Upper lobe of left lung (tissue), 6 donors: ENCODE data around the gene UAP1. TPM values are rescaled to one million over a fixed set of nuclear protein-coding genes. Genes with fewer than 3 reads are reported as not detected.
A peak's percentile ranks its signal among the peaks of the same experiment; 100 is the strongest.

ENCODE experiments used
- ATAC-seq, 2 donors: fragments of 200-7000 bp; cut with Tn5 transposase; one replicate each; pipeline ENCODE4 v1.9.1; 2022; ENCODE audit warnings: mild to moderate bottlenecking in 2 of 2, moderate library complexity in 2 of 2; ENCODE audit not compliant: low FRiP score in 2 of 2
- DNase-seq, 2 donors: peaks; one replicate each; pipeline ENCODE4 v3.0.0-alpha.2; 2019 to 2020
- H3K27ac ChIP-seq, 4 donors: fragments of 200-600 bp; sonication (generic); one replicate each; pipeline ENCODE4 v1.5.1; 2016 to 2019
- H3K27me3 ChIP-seq, 4 donors: fragments of 200-600 bp; sonication (generic); one replicate each; pipeline ENCODE4 v1.5.1; 2017 to 2019
- H3K36me3 ChIP-seq, 4 donors: fragments of 200-600 bp; sonication (generic); one replicate each; pipeline ENCODE4 v1.5.1; 2016 to 2019
- H3K4me1 ChIP-seq, 4 donors: fragments of 200-600 bp; sonication (generic); one replicate each; pipeline ENCODE4 v1.5.1; 2018 to 2019
- H3K4me3 ChIP-seq, 4 donors: fragments of 200-600 bp; sonication (generic); one replicate each; pipeline ENCODE4 v1.5.1; 2017 to 2019; ENCODE audit warnings: mild to moderate bottlenecking in 2 of 4, moderate library complexity in 1 of 4
- H3K9me3 ChIP-seq, 4 donors: fragments of 200-600 bp; sonication (generic); one replicate each; pipeline ENCODE4 v1.5.1; 2018 to 2019
- EP300 ChIP-seq, 4 donors: sonication (generic); formaldehyde crosslinking; IDR thresholded peaks; one replicate each; pipeline ENCODE4 v1.5.1; 2017; ENCODE audit warnings: antibody characterized with exemption in 4 of 4, control low read depth in 2 of 4
- POLR2A ChIP-seq, 4 donors: fragments of 450-650 bp; IDR thresholded peaks; one replicate each; pipeline ENCODE4 v1.5.1; 2016 to 2017; ENCODE audit warnings: antibody characterized with exemption in 4 of 4, mild to moderate bottlenecking in 2 of 4
- POLR2AphosphoS5 ChIP-seq, 2 donors: sonication (generic); formaldehyde crosslinking; IDR thresholded peaks; one replicate each; pipeline ENCODE4 v1.5.1; 2017; ENCODE audit warnings: antibody characterized with exemption in 2 of 2
- WGBS, 2 donors: methylation state at CpG; one replicate each; pipeline ENCODE4 v1.1.5; 2017 to 2018; 5-methylcytosine and 5-hydroxymethylcytosine counted together
- total RNA-seq, 6 donors: library from RNA; depleted of rRNA in 4 of 6; stranded (reverse); fragments of >200 nt in 4 of 6; gene quantifications; one replicate each; pipeline versions ENCODE4 v1.1.0 to v1.2.1, GENCODE V29; 2016 to 2021
- TF ChIP-seq, protein P1 (sequence below), 6 experiments: fragments of 450-650 bp in 4 of 6; fragments of 200-600 bp in 2 of 6; sonication (generic) in 2 of 6; IDR thresholded peaks; one replicate each; pipeline ENCODE4 v1.5.1; 2016 to 2019; ENCODE audit warnings: antibody characterized with exemption in 6 of 6
- donor health status: DM: no; HTN: no; CAD: no; lungs with moderate emphysema.
- donor health status: DM: no; HTN: yes; CAD: no; lungs with severe emphysema.

UAP1 gene
- total RNA-seq: 10 to 100 TPM; 12.6 to 69.0 (median 35.2) TPM

DNA sequence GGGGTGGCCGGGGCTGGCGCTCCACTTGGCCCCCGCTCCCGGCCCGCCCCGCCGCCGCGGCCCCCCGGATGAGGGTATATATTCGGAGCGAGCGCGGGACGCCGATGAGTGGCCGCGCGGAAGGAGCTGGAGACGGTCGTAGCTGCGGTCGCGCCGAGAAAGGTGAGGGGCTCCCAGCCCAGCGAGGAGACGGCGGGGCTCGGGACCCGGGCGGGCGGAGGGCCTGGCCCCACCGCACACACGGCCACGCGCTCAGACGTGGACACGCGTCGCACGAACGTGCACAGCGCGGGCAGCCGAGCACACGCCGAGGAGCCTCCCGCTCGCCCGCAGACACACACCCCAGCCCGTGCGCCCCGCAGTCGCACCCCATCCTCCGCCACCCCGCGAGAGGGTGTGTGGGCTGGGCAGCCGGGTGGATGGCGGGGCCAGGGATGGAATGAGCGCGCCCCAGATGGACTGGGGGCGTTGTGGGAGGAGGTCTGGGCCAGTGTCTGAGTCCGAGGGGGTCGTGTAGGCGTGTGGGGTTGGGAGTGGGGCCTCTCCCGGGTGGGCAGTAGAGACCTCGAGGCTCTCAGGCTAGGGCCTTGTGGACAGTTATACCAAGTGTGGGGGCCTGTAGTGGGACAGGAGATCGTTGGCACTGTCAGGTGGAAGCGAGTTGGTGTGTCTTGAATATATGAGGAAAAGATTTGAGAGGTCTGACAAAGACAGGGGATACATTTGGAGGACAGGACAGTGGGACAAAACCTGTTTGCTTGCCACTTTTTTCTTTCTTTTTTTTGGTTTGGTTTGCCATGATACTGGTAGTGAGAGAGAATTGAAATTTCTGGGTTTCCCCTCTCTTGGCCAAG is at the start of gene UAP1:
Gene UAP1 (plus strand): TSS at position 107 of the 854 bp plus-strand sequence. CDS start 4,347 bp downstream, outside the sequence.
- ATAC-seq (peak; percentile 67), DNase-seq (peak in 1 of 2 donors; percentile 26)
- peaks cover 16 to 24% (median 20%) of the 10 kb centered on the region in 4 donors for H3K4me1 ChIP-seq
- H3K27me3 ChIP-seq: no peaks in the 10 kb centered on the region
- H3K36me3 ChIP-seq: peaks cover 0 to 10% (median under 1%) of the 10 kb centered on the region in 4 donors
- WGBS, 2 donors: 2 to 3% methylated on average over 9 to 37 of the region's 69 CpGs
- H3K27ac ChIP-seq: peak within 1 kb of the TSS; percentile 90 to 96 (median 93)
- TF ChIP-seq, protein P1, sequence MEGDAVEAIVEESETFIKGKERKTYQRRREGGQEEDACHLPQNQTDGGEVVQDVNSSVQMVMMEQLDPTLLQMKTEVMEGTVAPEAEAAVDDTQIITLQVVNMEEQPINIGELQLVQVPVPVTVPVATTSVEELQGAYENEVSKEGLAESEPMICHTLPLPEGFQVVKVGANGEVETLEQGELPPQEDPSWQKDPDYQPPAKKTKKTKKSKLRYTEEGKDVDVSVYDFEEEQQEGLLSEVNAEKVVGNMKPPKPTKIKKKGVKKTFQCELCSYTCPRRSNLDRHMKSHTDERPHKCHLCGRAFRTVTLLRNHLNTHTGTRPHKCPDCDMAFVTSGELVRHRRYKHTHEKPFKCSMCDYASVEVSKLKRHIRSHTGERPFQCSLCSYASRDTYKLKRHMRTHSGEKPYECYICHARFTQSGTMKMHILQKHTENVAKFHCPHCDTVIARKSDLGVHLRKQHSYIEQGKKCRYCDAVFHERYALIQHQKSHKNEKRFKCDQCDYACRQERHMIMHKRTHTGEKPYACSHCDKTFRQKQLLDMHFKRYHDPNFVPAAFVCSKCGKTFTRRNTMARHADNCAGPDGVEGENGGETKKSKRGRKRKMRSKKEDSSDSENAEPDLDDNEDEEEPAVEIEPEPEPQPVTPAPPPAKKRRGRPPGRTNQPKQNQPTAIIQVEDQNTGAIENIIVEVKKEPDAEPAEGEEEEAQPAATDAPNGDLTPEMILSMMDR (IDR thresholded peaks at IDR 0.05): peak in 1 of 6 experiments; percentile 37
- no peak for TF ChIP-seq EP300 (IDR thresholded peaks at IDR 0.05)
- TF ChIP-seq POLR2A (IDR thresholded peaks at IDR 0.05): peak; percentile 49 to 95 (median 86)
- TF ChIP-seq POLR2AphosphoS5 (IDR thresholded peaks at IDR 0.05): peak; percentile 76 to 92
- H3K4me3 ChIP-seq: peak within 1 kb of the TSS; percentile 53 to 85 (median 62)
- no peaks in the 10 kb centered on the region for H3K9me3 ChIP-seq

DNA sequence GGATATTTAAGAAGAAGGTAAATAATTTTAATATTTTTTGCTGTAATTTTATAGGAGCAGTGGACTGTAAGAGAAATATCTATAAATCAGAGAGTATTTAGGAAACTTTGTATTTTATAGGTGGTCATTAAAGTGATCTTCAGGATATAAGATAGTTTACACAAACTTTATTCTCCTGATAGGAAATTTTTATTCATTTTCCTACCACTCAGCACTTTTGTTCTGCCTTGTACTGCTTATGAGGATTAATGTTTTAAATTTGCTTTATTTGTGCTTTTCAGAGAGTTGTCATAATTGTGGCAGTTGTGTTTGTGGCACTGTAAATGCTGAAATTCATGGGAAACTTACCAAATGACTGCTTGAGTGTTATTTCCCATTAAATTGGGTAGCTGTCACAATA is 34.2 kb upstream of the UAP1 start:
- H3K4me3 ChIP-seq: no peak overlapping the region
- peaks cover 4 to 8% (median 4%) of the 10 kb centered on the region in 4 donors for H3K4me1 ChIP-seq
- no peaks in the 10 kb centered on the region for H3K9me3 ChIP-seq
- no peak for TF ChIP-seq EP300 (IDR thresholded peaks at IDR 0.05)
- no peak for TF ChIP-seq POLR2AphosphoS5 (IDR thresholded peaks at IDR 0.05)
- TF ChIP-seq, protein P1 (IDR thresholded peaks at IDR 0.05): no peak
- no peak for TF ChIP-seq POLR2A (IDR thresholded peaks at IDR 0.05)
- no peak overlapping the region for H3K27ac ChIP-seq
- H3K27me3 ChIP-seq: no peaks in the 10 kb centered on the region
- ATAC-seq (no peak), DNase-seq (no peak)
- H3K36me3 ChIP-seq: peaks cover 12 to 31% (median 21%) of the 10 kb centered on the region in 4 donors

DNA sequence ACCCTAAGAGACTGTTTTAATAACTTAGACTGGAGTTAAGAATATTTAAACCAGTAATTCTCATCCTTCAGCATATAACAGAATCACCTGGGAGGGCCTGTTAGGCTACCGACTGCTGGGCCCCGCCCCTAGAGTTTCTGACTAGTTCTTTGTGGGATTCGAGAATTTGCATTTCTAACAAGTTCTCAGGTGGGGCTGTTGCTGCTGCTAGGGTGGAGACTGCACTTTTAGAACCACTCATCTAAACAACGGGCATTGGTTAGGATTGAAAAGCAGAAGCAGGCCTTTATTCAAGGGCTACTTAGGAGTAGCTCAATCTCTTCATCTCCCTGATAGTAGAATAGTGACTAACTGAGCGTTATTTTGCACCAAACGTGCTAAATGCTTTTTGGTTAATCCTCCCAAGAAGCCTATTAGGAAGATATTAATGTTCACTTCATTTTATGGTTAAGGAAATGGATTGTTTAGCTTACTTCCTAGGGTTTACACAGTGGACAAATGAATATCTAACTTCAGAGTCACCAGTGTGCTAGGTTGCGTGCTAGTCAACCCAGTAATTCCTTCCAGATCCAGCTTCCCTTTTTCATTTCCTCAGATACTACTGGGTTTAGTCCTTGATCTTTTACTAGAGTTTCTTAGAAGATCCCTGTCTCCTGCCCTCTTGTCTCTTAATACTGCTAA is 31.1 kb upstream of the UAP1 start:
- H3K4me1 ChIP-seq: peaks cover 4 to 8% (median 4%) of the 10 kb centered on the region in 4 donors
- TF ChIP-seq POLR2AphosphoS5 (IDR thresholded peaks at IDR 0.05): no peak
- TF ChIP-seq EP300 (IDR thresholded peaks at IDR 0.05): no peak
- TF ChIP-seq, protein P1 (IDR thresholded peaks at IDR 0.05): no peak
- no peak for TF ChIP-seq POLR2A (IDR thresholded peaks at IDR 0.05)
- WGBS, 2 donors: 64 to 67% methylated on average over 6 to 7 of the region's 7 CpGs

DNA sequence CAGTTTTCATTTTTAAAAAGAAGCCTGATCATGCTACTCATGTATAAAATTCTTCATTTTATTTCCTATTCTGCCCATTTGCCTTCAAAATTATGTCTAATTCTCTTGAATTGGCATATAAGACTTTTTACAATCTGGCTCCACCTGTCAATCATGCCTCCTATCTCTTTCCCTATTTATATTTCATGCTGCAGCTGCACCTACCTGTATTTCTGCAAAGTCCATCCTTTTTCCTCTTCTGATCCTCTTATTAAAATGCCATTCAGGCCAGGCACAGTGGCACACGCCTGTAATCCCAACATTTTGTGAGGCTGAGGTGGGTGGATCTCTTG is 30.6 kb upstream of the UAP1 start:
- H3K4me3 ChIP-seq: no peak overlapping the region
- DNase-seq (no peak), ATAC-seq (no peak)
- TF ChIP-seq, protein P1 (IDR thresholded peaks at IDR 0.05): no peak
- TF ChIP-seq EP300 (IDR thresholded peaks at IDR 0.05) (no peak), POLR2AphosphoS5 (IDR thresholded peaks at IDR 0.05) (no peak), POLR2A (IDR thresholded peaks at IDR 0.05) (no peak)
- peaks cover 0 to 4% (median 0%) of the 10 kb centered on the region in 4 donors for H3K36me3 ChIP-seq
- peak overlapping the region in 1 of 4 donors; percentile 51 for H3K27ac ChIP-seq
- H3K9me3 ChIP-seq: no peaks in the 10 kb centered on the region
- H3K27me3 ChIP-seq: no peaks in the 10 kb centered on the region
- 95 to 100% methylated on average over 1 of the region's 1 CpG for WGBS, 2 donors
- H3K4me1 ChIP-seq: peaks cover 4 to 8% (median 4%) of the 10 kb centered on the region in 4 donors

More for the DNA sequence above, 31.1 kb upstream of the UAP1 start:
- ATAC-seq (peak in 1 of 2 donors; percentile 41), DNase-seq (no peak)
- Histone ChIP-seq H3K9me3 (no peaks in the 10 kb centered on the region), H3K27ac (peak overlapping the region in 2 of 4 donors; percentile 30 to 51), H3K36me3 (peaks cover 0 to 4% (median 2%) of the 10 kb centered on the region in 4 donors), H3K4me3 (no peak overlapping the region), H3K27me3 (no peaks in the 10 kb centered on the region)
